Bronchial epithelial cell (primary cell): ENCODE measurements around the gene CARD9. TPM values are rescaled to one million over a fixed set of nuclear protein-coding genes. Genes with fewer than 3 reads are reported as not detected.

Experiments used
- DNase-seq: peaks from one replicate; pipeline ENCODE4 v3.0.0-alpha.2; 2010; ENCODE audit warnings: low read depth
- FAIRE-seq: peaks from 2 replicates; lab custom pipeline; 2011; peaks lifted over from hg19 to GRCh38; lab: Jason Lieb, UNC
- H3K27me3 ChIP-seq: 2 replicates; pipeline ENCODE4 v1.5.1; 2011; ENCODE audit warnings: low read length; ENCODE audit not compliant: control insufficient read depth, insufficient read depth
- H3K36me3 ChIP-seq: 2 replicates; pipeline ENCODE4 v1.5.1; 2011; ENCODE audit warnings: low read length; ENCODE audit not compliant: control insufficient read depth, insufficient read depth
- H3K4me3 ChIP-seq: 2 replicates; pipeline ENCODE4 v1.5.1; 2011; ENCODE audit warnings: mild to moderate bottlenecking, low read depth, low read length, control low read depth
- CTCF ChIP-seq: IDR thresholded peaks from 2 replicates; pipeline ENCODE4 v1.5.1; 2011; ENCODE audit warnings: mild to moderate bottlenecking, moderate library complexity, low read length, control low read depth, inconsistent platforms; ENCODE audit not compliant: insufficient read depth, severe bottlenecking
- total RNA-seq: library from RNA; depleted of rRNA; stranded (reverse); fragments of >200 nt; gene quantifications from 2 replicates; pipeline ENCODE4 v1.2.1, GENCODE V29; 2014

Gene CARD9
- total RNA-seq, 1 donor from 2014 or later, result 0.53 TPM

GRCh38 chr9:136327304-136327974 is 46.0 kb downstream of the CARD9 start, which contains the start of gene GPSM1:
GPSM1 (plus strand) TSS chr9:136327539; CDS start chr9:136327696, 157 bp downstream.
- FAIRE-seq, result no peak

DNA sequence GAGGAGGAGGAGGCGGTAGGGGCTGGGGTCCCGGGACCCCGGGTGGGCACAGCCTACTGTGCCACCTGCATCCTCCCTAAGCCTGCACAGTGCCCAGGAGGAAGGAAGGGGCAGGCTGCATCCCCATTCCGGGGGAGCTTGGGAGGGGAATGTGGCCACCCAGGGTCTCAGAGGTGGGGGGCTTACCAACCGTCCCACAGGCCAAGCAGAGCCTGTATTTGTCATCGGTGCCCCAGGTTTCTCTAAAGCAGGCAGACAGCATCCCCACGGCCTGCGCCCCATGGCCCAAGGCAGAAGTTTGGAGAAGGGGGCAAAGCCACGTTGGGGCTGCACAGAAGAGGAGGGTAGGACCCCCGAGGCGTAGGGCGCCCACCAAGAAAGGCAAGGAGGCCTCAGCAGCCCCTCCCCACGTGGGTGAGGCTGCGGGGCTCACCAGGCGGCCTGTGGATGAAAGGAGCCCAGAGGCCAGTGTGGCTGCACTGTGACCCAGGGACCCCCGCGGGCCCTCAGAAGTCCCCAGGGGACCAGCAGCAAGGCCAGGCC is 46.6 kb downstream of the CARD9 start:
- H3K27me3 ChIP-seq, result peaks cover 2% of the 10 kb centered on the region
- H3K4me3 ChIP-seq, result no peak overlapping the region
- no peaks in the 10 kb centered on the region for H3K36me3 ChIP-seq
- no peak for TF ChIP-seq CTCF
- DNase-seq (no peak), FAIRE-seq (no peak)

More at GRCh38 chr9:136327304-136327974, 46.0 kb downstream of the CARD9 start, which contains the start of gene GPSM1:
- Histone ChIP-seq H3K36me3 (no peaks in the 10 kb centered on the region), H3K27me3 (peaks cover 2% of the 10 kb centered on the region), H3K4me3 (peak within 1 kb of the TSS; percentile 54)
- no peak for DNase-seq
- no peak for TF ChIP-seq CTCF

DNA sequence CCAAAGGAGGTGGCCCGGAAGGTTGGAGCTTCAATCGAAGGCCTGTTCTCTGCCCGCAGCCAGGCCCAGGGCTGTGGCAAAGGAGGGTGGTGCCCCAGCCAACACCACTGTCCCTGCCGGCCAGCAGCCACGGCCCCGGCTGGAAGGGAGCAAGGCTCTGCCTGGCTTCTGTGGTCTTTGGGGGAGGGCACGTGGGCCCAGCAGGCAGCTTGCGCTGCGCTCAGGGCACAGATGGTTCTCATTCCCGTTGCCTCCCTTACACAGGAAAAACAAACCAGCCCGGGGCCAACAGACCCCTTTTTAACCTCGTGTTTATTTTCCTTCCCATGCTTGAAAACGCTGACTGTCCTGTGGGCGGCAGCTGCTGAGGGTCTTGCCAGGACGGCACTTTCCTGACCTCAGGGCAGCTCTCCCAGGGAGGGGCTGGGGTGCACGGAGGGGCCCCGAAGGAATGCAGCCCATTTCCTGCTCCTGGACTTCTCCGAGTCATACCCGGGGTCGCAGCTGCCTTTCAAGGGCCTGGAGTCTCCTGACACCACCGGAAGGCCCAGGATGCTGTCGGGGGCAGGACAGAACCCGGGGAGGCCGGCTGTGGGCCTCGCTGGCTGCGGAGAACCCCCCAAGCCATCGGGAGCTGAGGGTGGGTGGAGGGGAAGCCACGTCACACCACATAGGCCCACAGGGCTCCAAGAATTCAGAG is 47.3 kb downstream of the CARD9 start:
- Histone ChIP-seq H3K27me3 (peaks cover 2% of the 10 kb centered on the region), H3K36me3 (no peaks in the 10 kb centered on the region), H3K4me3 (no peak overlapping the region)
- no peak for FAIRE-seq
- no peak for TF ChIP-seq CTCF
- DNase-seq, result no peak

GRCh38 chr9:136325358-136325757 is 48.1 kb downstream of the CARD9 start:
- TF ChIP-seq CTCF, result no peak
- FAIRE-seq (no peak), DNase-seq (no peak)
- H3K36me3 ChIP-seq, result no peaks in the 10 kb centered on the region
- H3K27me3 ChIP-seq, result peaks cover 2% of the 10 kb centered on the region
- no peak overlapping the region for H3K4me3 ChIP-seq

GRCh38 chr9:136324501-136325300 is 48.8 kb downstream of the CARD9 start:
- FAIRE-seq (no peak), DNase-seq (no peak)
- Histone ChIP-seq H3K27me3 (peaks cover 2% of the 10 kb centered on the region), H3K4me3 (no peak overlapping the region), H3K36me3 (no peaks in the 10 kb centered on the region)
- TF ChIP-seq CTCF, result no peak
